ENCODE data around the gene PLD1.

The PLD1 gene

DNA sequence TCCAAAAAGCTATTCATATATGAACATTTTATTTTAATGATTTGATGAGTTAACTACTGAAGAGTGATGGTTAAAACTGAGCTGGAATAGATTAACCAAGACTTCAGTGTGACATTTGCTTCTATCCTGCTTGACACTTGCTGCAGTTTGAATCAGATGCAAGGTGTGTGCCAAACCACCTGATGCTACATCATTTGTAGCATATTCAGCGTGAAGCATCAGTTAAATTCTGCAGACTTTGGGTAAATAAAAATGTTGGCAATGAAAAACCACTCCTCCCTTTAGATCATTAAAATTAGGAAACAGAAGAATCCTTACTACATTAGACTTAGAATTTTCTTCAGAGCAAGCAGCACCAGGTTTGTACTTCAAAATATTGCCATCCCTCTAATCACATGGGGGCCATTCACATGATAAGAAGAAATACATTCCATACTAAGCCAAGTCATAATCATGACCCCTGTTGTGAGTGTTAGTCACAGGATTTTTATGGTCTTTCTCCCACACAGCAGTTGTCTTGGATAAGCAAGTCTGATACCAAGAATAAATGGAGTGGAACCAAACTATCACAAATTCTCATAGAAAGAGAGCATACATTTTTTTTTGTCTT lies 189.4 kb downstream of the PLD1 start:
- DNase-seq (ENCODE audit: low read depth in 2 of 2): peak in 1 of 2 experiments; percentile 14

DNA sequence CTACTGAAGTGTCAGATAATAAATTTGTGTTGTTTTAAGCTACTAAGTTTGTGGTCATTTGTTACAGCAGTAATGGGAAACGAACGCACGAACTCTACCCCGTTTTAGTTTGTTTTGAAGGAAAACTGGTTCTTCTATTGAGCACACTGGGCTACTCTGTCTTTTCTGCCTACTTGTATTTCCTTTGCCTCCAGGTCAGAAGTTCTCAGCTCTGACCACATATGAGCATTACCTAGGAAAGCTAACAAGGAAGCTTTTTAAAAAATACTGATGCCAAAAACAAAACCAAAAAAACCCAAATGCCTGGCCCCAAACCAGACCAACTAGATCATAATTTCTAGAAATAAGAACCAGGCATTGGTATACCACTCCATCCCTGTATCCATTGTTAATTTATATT lies 193.5 kb downstream of the PLD1 start:
- DNase-seq (ENCODE audit: low read depth in 2 of 2): no peak

DNA sequence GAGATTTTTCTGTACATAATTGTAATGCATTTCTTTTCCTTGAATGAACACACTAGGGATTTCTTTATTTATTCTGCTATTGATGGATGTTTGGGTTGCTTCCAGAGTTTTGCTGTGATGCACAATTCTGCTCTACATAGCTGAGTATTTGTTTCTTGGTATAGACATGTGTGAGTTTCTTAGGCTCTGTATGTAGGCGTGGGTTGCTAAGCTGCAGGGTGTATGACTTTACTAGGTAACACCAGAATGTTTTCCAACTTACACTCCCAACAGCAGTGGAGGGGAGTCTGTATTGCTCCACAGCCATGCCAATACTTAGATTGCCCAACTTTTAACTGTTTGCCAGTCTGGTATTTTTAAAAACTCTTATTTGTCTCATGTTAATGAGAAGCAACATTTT lies 194.6 kb downstream of the PLD1 start:
- no peak for DNase-seq (ENCODE audit: low read depth in 2 of 2)

DNA sequence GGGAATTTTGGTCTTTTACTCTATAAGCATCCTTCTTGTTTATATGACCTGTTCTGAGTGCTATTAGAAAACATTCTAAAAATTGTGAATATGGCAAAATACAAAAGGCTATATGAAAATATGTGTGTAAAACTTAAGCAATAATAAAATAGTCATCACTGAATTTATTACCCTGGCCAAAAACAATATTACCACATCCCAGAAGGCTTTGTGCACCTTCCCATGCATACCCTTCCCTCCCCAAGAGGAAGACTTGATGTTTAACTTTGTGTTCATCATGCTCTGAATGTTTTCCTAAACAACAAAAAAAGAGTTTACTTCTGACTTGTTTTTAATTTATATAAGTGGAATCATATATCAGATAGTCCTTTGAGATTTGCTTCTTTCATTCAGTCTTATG lies 195.0 kb downstream of the PLD1 start:
- DNase-seq (ENCODE audit: low read depth in 2 of 2): no peak

DNA sequence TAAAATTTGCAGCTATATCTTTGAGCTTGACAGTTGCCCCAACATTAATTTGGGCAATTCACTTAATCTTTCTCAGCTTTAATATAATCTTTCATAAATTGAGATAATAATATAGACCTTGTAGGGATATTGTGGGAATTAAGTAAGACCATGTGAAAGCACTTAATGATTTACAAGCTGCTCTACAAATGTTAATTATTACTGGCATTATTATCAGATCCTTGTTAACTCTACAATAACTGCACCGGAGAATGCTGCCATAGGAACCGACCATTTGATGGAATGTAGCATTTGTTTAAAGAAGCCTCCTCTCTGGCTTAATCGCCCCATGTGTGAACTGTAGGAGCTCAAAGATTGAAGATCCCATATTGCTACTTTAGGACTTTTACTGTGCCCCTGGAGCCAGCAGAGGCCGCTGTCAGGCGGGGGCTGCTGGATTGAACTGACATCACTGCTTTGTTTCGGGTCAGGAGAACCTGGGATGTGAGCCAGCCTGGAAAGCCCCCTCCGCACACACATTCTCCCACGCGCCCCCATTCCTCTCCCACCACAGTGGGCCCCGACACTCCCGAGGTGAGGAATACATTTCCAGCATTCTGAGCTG lies 195.9 kb downstream of the PLD1 start:
- DNase-seq (ENCODE audit: low read depth in 2 of 2): no peak

DNA sequence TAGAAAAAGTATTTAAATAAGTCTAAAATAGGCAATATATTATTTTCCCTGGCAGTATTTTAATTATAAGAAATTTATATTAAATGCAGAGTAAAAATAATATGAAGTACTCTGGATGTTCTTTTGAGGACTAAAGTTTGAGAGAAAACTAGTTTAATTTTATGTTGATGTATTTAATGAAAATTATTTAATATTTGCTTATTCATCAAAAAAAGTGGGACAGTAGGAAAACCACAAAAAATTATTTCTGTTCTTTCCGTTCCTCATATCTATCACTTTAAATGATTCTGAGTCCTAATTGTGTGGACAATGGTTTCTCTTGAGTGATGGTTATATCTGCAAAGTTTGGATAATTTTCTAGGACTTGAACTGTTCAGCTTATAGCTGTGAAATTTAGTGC lies 202.8 kb downstream of the PLD1 start:
- DNase-seq (ENCODE audit: low read depth in 2 of 2): no peak

DNA sequence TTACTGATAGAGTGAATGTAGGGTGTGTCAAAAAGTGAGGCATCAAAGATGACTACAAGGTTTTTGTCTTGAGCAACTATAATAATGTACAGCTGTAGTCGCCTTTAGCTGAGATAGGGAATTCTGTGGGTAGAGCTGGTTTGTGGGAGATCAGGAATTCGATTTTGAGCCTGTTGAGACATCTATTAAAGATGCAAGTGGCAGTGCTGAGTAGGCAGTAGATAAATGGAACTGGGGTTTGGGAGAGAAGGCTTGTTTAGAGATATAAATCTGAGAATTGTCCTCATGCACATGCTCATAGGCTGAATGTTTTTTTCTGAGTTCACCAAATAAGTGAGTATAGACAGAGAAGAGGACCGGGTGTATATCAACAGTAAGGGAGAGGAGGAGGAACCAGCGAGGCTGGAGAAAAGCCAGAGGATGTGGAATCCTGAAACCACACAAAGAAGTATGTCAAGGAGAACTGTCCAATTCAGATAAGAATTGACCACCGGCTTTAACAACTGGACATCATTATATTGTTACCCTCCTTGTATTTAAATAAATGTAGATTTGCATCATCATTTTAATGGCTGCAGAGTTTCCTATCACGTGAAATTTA lies 204.0 kb downstream of the PLD1 start:
- DNase-seq (ENCODE audit: low read depth in 2 of 2): no peak

DNA sequence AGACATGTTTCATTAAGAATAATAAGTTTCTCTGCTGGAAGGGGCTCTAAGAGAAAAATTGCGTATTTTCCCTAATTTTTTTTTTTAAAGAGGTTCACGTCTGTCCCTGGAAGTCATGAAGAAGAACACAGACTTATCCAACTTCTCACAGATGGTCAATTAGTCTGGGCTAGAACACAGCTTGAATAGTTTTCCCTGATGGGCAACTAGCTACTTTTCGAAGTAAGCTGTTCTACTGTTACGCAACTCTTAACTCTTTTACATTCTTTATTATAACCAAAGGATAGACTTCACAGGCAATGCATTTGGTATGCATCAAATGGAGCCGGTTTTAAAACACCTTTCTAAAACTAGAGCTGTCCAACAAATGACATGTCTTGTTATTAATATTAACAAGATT lies 205.9 kb downstream of the PLD1 start:
- DNase-seq (ENCODE audit: low read depth in 2 of 2): no peak

DNA sequence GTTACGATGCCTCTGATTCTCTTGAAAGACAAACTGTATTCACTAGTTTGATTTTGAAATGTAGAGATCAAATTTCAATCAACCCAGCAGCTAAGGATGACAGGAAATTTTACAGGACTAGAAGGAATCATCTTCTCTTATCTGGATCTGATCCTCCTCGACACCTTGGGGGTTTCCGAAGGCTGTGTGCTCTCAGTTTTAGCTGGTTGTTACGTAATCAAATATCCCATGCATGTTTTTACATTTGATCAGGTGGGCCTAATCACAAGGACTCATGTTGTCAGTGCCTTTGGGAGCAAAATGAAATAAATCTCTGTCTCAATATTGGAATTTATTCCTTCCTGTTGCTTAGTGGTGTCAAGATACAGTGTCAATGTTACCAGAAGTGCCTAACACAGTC lies 208.2 kb downstream of the PLD1 start:
- no peak for DNase-seq (ENCODE audit: low read depth in 2 of 2)

DNA sequence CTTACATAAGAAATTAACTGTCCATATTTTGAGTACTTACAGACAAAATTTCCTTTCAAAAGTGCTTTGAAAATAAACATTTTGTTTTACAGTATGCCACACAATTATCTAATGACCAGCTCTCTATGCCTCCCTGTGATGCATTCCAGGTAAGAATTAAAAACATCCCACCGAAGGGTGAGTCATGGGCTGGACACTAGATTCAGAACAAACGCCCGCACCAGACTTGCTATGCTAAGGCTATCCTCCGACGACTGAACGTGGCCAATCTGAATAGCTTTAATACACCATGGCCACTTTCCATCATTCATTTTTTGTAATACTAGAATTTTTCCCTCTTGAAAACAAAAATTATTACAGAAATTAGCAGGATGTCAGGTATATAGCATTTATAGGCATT lies 210.3 kb downstream of the PLD1 start:
- DNase-seq (ENCODE audit: low read depth in 2 of 2): no peak

DNA sequence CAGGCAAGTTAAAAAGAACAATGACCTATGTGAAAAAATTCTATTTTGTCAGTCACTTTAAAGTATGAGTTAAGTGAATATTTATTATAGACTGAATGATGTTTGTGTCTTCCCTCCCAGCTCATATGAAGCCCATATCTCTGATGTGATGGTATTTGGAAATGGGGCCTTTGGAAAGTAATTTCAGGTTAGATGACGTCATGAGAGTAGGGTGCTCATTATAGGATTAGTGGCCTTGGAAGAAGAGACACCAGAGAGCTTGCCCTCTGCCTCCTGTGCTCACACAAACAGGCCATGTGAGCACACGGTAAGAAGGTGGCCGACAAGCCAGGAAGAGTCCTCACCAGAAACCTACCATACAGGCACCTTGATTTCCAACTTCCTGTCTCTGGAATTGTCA lies 211.3 kb downstream of the PLD1 start:
- no peak for DNase-seq (ENCODE audit: low read depth in 2 of 2)

DNA sequence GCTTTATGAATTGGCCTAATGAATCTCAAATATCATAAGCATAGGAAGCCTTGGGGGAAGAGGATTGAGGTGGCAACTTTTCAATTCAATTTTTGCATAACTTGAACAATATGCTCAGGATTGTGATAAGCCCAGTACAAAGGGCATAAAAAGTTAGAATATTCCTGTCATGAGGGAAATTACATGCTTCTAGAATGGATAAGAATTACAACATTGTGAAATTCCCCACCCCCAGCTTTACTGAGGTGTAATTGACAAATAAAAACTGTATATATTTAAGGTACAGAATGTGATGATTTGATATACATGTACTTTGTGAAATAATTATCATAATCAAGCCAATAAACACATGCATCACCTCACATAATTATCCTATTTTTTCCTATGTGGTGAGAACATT lies 217.5 kb downstream of the PLD1 start:
- DNase-seq (ENCODE audit: low read depth in 2 of 2): no peak

DNA sequence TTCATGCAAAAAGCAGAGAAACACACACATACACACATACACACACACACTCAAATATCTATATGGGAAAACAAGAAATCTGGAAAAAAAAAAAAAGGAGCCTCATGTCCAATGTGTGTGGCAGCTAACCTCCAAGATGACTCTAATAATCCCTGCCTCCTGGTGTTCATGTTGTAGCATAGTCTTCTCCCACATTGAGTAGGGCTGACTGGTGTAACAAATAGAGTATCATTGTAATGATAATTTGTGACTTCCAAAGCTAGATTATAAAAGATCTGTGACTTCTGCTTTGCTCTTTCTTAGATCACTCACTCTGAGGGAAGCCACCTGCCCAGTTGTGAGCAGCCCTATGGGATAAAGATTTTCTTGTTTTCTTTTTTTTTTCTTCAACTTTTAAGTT lies 219.2 kb downstream of the PLD1 start:
- DNase-seq (ENCODE audit: low read depth in 2 of 2): no peak

DNA sequence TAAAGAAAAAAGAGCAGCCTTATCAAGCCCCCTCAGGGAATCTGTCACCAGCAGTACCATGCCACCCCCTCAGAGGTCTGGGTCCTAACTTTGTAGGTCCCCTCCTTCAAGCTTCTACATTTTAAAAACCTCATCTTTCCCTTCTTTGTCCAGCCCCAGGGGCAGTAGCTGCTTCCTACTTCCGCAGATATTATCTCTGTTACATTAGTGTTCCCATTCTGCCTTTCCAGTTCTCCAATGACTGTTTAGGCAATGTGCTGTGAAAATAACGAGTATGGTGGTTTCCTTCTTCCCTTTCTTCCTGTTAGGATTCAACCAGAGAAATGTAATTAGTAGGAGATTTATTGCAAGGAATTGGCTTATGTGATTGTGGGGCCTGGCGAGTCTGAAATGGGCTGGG lies 224.0 kb downstream of the PLD1 start:
- no peak for DNase-seq (ENCODE audit: low read depth in 2 of 2)

DNA sequence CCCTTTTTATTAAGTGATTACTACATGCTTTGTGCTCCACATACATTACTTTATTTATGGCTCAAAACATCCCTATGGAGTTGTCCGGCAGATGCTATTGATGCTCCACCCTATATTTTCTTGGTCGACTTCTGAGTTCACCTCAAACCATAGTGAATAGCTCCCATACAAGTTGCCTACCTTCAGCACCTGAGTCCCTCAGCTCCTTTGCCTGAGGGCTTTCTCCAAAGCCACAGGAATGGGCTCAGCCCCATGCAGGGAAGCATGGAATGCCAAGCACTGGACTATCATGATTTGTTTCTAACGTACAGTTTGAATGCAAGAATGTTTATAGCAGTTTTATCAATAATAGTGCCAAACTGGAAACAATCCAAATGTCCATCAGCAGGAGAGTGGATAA lies 225.2 kb downstream of the PLD1 start:
- DNase-seq (ENCODE audit: low read depth in 2 of 2): no peak

DNA sequence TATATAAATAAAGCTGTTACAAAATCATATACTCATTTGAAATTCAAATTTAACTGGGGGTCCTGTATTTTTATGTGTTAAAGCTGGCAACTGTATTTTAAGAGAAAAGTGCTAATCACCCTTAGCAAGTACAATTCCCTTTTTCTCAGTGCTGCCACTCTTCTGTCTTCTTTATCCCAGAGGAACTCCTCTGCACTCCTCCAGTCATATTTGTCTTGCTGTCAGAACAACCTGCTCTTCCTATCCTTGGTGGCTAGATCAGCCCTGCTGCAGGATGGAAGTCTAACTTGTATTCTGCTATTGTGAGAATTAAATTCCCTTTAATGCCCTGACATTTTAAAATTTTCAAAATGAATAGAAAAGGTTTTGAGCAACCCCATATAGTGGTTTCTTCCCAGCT lies 226.2 kb downstream of the PLD1 start:
- DNase-seq (ENCODE audit: low read depth in 2 of 2): no peak

DNA sequence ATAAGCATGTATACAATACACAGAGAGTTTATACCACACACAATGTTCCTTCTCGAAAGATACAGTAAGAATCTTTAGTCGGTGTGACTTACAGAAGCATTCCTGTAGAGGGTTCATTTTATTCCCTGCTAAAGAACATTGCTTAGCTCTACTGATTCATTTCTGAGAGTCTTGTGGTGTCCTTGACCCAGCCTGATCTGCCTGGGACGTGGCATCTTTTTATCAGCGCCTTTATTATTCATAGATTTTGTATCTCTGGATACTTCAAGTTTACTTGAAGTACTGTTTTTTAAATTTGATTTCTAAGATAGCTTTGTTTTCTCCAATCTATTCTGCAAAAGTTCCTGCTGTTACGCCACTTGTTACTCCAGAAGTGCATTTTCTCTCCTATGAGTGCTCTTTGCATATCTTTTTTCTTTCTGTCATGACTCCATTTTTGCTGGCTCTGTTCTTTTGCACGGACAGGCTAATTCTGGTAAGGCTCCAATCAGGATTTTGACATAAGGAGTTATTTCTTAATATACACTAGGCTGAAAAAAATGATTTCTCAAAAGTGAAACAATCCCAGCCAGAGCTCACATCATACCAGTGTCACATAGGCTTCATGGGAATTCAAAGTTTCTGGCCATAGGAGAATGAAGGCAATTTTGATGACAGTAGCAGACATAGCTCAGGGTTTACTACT lies 235.6 kb downstream of the PLD1 start:
- DNase-seq (ENCODE audit: low read depth in 2 of 2): peak in 1 of 2 experiments; percentile 11

DNA sequence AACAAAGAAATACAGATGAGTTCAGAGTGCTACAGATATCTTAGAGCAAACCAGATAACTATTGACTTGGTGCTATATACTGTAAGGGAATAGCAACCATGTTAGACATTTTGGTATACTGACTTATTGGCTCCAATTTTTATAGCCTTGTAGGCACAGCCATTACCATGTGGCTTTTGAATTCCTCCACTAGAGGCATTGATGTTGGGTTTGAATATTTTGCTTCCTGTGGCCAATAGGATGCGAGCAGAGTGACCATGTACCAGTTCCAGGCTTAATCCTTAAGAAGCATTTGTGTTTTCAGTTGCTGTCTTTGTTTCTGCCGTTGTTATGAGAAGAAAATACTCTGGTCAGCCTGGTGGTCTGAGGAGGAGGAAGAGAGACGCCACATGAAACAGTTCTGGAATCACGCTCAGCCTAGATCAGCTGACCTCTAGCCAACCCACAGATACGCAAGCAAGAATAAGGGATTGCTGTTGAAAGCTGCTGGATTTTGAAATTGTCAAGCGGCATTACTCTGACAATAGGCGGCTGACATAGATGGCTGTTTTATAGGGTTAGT lies 240.6 kb downstream of the PLD1 start:
- no peak for DNase-seq (ENCODE audit: low read depth in 2 of 2)

DNA sequence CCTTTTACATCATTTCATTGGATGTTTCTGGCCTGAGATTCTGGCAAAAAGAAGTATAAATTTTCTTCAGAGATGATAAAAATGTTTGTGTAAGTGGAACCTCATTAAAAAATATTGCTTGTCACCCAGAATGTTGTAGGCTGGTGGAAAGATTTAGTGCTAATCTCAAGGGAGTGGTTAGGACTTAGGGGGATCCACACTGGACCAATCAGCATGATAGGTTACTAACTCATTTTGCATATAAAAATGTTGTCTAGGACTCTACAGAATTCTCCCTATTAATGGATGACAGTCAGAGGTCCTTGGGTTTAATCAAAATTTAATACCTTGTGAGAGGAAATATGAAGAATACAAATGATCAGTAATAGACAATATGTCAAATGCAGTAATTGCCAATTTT lies 241.5 kb downstream of the PLD1 start:
- no peak for DNase-seq (ENCODE audit: low read depth in 2 of 2)

DNA sequence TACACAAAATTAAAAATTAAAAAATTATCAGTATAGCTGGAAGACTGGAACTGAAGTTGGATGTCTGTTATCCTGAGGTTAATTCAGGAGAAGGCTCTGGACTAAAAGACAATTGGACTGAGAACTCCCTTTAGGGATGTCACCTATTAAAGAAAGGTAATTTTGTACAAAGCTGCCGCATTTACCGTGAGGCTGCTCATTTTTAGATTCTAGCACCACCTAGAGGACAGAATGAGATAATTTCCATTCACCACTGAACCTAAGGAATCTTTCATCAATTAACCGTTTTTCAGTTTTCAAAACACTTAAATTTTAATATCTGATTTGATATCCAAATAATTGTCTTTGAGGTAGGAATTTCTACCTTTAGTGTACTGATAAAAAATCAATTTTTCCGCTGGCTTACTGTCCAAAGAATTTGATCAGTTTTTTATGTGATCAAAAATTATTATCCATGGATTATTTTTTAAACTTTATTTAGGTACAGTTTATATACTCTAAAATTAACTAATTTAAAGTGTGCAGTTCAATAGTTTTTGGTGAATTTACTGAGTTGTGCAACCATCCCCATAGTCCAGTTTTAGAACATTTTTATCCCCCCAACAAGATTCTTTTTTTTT lies 243.4 kb downstream of the PLD1 start:
- no peak for DNase-seq (ENCODE audit: low read depth in 2 of 2)

DNA sequence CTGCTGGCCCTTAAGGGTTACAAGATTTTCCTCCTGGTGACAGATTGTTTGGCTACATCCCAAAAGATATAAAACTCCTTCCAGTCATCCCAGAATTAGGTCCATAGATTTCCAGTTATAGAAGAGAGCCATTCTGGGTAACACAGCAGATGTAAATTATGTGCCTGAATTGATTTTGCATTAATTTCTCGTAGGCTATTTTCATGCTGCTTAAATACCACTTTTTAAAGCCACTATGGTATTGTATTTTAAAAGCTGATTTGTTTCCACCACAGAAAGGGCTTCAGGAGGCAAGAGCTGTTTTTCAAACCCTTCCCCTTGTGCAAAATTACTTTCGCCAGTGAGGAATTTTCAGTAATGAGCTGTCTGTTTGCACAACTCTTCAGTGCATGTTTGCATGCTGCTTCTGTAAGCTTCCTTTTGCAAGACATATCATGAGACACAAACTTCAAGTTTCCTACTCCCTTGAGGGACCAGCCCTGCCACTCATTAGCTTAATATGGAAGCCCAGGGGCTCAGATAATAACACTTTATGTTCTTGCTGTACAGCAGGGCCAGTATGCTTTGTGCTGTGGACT lies 244.7 kb downstream of the PLD1 start:
- DNase-seq (ENCODE audit: low read depth in 2 of 2): peak in 1 of 2 experiments; percentile 17
